ENCODE results near the gene PLAGL2.
A peak's percentile ranks its signal among the peaks of the same experiment; 100 is the strongest.
"Not testable (repeated sequence)": the region's sequence is repeated elsewhere in the genome, so short reads cannot be mapped to it uniquely, and the experiment has no call there.

PLAGL2 gene, protein sequence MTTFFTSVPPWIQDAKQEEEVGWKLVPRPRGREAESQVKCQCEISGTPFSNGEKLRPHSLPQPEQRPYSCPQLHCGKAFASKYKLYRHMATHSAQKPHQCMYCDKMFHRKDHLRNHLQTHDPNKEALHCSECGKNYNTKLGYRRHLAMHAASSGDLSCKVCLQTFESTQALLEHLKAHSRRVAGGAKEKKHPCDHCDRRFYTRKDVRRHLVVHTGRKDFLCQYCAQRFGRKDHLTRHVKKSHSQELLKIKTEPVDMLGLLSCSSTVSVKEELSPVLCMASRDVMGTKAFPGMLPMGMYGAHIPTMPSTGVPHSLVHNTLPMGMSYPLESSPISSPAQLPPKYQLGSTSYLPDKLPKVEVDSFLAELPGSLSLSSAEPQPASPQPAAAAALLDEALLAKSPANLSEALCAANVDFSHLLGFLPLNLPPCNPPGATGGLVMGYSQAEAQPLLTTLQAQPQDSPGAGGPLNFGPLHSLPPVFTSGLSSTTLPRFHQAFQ

DNA sequence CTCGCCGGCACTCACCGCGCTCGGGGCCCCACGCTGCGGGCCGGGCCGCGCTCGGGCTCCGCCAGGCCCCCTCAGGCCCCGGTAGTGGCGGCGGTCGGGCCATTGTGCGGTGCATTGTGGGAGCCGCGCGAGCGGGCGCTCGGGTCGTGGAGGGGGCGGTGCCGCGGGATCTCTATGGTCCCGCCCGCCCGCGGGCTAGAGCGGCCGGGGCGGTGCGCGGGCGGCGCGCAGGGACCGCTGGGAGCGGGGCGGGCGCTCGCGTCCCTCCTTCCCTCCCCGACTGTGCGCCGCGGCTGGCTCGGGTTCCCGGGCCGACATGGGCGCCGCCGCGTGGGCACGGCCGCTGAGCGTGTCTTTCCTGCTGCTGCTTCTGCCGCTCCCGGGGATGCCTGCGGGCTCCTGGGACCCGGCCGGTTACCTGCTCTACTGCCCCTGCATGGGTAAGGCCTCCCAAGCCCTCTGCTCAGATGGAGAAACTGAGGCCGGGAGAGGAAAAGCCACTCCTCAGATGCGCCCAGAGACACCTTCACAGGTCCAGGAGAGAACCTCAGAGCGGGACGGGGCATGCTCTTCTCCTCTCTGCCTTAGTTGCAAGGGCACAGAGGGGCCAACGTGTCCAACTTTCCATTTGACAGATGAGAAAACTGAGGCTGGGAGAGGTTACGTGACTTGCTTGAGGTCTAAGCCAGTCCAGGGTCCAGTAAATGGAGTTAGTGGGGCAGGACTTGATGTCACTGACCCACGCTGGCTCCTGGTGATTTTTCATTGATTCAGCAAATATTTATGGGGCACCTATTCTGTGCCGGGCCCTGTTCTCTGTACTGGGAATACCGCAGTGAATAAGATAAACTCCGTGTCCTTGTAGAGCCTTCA is at the start of gene PLAGL2, which contains the start of gene POFUT1:
Gene PLAGL2 (minus strand): TSS at position 118 of the 873 bp plus-strand sequence. CDS start 5,565 bp downstream, outside the sequence.
Gene POFUT1 (plus strand): TSS at position 255 of the 873 bp plus-strand sequence. CDS start 62 bp downstream, at position 317.
- DNase-seq, result peak; percentile 43

DNA sequence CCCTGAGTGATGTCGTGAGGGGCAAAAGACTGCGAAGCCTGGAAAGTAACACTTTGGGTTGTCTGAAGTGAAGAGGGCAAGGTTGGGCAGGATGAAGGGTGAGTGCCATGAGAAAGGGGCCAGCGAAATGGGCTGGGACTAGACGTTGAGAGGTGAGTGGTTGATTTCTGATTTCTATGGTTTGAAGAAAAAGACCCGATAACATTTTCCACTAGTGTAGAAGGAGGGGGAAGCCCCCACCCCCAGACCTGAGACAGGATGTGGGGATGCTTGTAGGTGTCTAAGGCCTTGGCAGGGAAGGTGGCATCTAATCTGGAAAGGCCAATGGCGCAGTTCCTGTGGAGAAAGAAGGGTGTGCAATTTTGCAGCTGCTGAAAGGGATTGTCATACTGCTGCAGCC is 44.6 kb upstream of the PLAGL2 start:
- no peak for DNase-seq

DNA sequence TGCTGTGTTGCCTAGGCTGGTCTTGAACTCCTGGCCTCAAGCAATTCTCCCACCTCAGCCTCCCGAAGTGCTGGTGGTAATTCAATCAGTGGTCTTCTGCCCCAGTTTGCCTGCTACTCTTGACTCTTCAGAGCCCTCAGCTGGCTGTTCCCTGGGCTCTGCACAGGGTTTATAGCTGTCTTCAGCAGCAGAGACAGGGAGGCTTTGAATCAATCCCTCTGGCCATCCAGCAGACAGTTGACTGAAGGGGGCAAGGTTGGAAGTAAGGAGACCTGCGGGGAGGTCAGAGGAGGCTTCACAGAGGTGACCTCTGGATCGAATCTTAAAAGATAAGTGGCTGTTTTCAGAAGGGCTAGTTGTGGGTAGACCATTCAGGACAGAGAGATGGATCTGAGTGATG is 43.9 kb upstream of the PLAGL2 start:
- DNase-seq, result no peak

DNA sequence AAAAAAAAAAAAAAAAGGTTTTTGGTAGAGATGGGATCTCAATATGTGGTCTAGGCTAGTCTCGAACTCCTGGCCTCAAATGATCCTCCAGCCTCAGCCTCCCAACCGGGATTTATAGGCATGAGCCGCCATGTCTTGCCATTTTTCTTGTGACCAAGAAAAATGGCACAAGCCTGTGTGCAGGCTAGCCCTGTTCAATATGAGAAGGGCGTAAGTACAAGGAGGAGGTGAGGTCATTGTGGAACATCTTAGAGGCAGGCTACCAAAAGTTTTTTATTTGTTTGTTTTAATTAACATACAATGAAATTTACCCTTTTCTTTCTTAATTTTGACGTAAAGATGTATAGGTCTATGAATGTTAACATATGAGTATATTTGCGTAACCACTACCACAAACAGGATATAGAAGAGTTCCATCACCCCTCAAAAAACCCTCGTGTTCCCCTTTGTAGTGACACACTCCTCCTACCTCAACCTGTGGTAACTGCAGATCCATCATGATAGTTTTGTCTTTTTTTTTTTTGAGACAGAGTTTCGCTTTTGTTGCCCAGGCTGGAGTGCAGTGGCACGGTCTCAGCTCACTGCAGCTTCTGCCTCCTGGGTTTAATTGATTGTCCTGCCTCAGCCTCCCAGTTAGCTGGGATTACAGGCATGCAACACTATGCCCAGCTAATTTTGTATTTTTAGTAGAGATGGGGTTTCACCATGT is 41.6 kb upstream of the PLAGL2 start:
- DNase-seq, result no peak

DNA sequence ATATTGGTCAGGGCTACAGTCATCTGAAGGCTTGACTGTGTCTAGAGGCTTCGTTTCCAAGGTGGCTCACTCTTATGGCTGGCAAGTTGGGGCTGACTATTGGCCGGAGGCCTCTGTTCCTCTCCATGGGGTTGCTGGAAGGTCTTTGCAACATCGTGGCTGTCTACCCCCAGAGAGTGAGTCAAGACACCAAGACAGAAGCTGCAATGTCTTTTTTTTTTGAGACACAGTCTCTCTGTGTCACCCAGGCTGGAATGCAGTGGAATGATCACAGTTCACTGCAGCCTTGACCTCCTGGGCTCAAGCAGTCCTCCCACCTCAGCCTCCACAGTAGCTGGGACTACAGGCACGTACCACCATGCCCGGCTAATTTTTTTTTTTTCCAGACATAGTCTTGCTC is 40.5 kb upstream of the PLAGL2 start:
- no peak for DNase-seq

DNA sequence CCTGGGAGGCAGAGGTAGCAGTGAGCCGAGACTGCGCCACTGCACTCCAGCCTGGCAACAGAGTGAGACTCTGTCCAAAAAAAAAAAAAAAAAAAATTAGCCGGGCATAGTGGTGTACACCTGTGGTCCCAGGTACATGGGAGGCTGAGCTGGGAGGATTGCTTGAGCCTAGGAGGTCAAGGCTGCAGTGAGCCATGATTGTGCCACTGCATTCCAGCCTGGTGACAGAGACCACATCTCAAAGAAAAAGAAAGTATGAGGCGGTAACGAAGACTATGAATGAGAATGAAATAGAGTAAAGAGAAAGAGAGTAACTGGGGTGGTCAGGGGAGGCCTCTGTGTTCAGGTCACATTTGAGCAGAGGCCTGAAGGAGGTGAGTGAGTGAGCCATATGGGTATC is 38.7 kb upstream of the PLAGL2 start:
- DNase-seq, result not testable (repeated sequence)

DNA sequence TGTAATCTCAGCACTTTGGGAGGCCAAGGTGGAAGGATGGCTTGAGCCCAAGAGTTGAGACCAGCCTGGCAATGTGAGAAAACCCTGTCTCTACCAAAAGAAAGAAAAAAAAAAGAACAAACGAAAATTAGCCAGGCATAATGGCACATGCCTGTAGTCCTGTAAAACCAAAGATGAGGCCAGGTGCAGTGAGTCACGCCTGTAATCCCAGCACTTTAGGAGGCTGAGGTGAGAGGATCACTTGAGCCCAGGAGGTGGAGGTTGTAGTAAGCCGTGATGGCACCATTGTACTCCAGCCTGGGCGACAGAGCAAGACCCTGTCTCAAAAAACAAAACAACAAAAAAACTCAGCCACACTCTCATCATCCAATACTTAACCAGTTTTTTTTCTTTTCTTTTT is 37.4 kb upstream of the PLAGL2 start:
- no peak for DNase-seq

DNA sequence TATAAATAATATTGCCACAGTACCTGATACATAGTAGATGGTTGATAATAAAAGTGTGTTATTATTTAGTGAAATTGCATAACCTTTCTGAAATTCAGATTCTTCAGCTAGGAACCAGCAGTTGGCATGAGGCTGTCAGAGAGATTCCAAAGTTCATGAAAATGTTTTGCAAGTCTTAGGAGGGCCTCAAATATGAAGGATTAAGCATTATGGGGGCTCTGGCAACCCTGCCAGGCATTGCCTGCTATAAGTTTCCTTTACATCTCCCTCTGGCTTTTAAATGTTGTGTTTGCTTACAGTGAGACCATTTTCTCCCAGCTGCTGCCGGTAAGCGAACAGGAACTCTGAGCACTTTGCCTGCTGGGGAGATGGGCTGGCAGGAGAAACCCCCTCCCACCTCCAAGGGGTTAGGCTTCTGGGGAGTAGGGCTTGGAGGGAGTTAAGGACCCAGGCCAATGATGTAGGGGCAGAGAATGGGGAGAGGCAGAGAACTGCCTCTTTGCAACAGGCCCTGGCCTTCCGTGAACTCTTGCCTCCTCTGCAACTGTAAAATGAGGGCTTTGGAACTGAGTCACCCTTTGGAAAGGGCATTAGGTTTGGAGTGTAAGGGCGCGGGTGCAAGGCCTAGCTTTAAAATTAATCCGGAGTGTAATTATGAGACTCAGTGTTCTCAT is 36.7 kb upstream of the PLAGL2 start:
- DNase-seq, result no peak

DNA sequence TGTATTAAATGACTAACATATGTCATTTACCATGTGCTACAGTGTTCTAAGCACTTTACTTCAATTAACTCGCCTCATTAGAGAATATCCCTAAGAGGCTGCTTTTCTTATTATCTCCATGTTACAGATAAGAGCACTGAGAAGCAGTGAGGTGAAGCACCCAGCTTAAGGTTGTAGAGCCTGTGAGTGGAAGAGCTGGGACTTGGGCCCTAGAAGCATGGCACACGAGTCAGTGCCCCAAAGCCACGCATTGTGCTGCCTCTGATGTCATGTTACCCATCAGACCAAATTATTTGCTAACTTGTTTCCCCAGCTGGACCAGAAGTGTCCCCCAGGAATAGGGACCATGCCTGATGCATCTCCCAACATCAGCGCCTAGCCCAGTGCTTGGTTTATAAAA is 34.3 kb upstream of the PLAGL2 start:
- no peak for DNase-seq

DNA sequence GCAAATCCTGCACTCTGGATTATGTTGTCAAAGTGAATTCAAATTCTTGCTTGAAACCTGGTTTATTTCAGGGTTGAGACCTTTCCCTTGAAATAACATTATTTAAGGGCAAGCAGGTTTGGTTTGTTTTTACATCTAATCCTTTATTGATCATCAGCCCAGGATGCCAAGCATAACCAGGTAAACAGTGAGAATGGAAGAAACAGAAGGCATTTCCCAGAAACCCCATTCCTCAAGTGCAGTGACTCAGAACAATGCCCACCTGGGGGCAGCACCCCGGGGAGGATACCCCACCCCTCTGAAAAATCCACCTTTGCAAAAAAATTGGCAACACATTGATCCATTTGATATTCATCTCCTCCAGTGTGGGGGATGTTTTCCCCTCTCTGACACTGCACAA is 32.7 kb upstream of the PLAGL2 start:
- no peak for DNase-seq

DNA sequence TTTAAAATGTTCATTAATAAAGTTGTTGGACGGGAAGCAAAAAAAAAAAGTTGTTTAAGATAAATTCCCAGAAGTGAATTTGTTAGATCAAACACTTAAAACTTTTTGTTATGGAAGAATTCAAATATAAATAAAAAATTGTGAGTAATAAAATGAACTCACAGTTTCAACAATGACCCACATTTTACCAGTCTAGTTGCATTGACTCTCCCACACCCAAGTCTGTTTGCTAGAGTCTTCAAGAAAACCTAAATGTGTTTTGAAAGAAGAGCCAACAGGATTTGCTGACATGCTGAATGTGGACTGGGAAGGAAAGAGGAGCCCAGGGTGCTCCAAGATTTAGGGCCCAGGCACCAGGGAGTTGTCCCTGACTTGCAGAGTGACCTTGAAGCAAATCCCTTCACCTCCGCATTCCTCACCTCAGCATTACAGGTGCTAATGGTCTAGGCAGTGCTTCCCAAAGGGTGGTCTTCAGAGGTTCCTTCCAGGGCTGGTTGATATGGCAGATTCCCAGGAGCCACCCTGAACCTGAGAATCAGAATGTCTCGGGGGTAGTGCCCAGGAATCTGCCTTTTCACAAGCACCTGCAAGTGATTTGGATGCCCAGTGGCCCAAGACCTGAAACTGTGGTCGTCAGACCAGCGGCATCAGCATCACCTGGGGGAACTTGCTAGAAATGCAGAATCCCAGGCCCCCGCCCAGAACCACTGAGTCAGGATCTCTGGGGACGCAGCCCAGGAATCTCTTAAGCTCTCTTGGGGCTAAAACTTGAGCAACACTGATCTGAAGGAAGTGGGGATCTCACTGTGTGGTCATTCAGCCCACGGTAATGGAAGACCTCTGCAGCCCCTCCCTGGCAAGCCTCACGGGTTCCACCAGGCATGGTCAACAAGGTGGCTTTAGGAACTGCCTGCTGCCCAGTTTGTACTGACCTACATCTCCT is 31.2 kb upstream of the PLAGL2 start:
- no peak for DNase-seq

DNA sequence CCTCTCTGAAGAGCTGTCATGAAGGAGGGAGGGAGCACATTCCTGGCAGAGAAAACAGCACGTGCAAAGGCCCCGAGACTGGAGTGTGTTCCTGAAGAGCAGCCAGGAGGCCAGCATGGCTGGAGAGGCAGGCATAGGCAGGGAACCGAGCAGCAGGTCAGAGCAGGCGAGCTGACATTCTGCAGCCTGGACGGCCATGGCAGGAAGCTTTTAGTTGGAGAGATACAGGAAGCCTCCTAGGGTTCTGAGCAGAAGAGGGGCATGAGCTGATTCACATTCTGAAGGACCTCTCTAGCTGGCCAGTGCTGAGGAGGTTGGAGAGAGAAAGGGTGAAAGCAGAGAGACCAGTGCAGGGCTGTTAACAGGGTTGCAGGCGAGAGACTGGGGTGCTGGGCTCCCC is 29.9 kb upstream of the PLAGL2 start:
- DNase-seq, result no peak

DNA sequence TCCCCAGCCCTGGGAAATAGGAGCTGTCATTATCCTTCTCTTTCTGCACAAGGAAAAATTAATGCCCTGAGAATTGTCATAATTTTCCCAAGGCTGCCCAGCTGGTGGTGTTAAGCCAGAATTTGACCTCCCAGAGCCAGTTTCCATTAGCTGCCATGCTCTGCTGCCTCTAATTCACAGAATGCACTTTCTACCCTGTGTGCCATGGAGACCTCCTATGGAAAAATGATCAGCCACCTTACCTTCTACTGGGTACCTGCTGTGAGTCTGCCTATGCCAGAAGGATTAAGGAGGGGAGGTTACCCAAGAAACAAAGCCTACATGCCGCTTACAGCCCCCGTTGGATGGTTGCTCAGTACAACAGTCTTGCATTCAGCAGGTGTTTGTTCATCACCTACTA is 29.3 kb upstream of the PLAGL2 start:
- DNase-seq, result no peak

DNA sequence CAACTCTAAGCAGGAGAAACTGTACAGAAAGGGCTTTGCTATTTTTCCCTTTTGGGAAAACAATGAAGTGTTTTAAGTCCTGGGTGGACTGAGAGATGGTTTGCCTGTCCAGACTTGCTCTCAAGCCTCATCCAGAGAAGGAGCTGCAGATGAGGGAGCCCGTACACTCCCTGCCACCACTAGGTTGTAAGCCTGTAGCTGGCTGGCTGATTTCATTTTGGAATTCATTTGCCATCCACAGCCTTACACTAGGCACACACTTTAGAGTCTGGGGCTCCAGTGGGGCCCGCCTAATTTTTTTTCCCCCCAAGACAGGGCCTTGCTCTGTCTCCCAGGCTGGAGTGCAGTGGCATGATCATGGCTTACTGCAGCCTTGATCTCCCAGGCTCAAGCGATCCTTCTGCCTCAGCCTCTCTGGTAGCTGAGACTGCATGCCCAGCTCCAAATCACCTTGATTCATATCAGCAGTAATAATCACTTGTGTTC is 28.5 kb upstream of the PLAGL2 start:
- no peak for DNase-seq

DNA sequence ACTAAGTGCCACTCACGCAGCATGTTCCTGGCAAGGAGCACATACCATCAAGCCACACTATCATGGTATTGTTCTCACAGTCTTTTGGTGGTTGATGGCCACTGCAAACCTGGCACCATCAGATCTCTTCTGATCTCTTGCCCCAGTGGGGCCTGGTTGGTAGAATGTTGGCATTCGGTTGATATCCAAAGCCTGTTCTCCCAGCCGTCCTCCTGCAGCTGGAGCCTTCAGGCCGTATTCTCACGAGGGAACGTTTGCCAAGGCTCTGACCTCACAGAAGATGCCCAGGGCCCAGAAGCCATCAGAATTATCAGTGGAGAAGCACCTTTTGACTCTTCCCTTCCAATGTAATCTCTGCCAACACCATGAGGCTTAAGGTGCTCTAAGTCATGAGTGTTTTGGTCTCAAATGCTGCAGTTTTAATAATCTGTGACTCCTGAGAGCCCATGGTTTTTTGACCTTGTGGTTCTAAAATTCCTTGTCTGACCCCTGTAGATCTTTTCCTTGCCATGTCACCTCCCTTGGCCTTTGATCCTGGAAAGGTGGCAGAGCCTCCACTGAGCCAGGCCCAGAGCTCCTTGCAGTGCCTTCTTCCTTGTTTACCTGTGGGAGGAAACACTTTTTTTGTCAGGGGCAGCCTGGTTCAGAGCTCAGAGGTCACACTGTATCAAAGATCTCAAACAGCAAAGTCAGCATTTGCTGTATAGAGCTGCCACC is 27.9 kb upstream of the PLAGL2 start:
- DNase-seq, result no peak

DNA sequence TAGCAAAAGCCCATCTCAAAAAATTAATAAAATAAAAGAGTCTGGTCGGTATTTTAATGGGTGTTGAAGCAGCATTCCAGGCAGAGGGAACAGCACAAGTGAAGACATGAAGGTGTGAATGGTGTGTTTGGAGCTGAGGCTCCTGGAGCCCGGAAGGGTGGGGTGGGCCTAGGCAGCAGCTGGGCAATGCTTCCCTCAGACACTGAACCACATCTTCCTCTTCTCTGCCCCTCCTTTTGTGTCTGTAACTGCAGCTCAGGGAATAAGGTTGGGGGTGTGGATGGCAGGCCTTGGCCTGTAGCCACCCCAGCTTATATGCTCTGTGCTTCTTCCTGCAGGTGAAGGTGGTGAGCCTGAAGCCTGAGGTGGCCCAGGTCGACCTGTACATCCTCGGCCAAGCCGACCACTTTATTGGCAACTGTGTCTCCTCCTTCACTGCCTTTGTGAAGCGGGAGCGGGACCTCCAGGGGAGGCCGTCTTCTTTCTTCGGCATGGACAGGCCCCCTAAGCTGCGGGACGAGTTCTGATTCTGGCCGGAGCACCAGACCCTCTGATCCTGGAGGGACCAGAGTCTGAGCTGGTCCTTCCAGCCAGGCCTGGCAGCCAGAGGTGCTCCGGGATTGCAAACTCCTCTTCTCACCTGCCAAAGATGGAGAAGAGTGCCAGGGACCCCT is 26.7 kb upstream of the PLAGL2 start:
- no peak for DNase-seq

DNA sequence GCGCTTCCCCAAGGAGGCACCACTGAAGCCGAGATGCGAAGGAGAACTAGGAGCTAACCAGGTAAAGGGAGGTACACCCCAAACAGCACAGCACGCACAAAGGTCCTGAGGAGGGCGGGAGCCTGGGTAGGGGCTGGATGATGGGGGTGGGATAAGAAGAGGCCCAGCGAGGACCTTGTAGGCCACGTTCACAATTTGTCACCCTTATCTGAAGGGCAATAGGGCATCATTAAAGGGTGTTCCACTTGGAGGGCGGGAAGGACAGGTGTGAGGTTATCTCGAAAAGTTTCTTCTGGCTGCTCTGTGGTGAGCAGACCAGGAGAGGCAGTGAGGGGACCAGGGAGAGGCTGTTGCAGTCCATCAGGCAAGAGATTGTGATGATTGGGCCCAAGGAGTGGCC is 25.7 kb upstream of the PLAGL2 start:
- DNase-seq, result no peak

DNA sequence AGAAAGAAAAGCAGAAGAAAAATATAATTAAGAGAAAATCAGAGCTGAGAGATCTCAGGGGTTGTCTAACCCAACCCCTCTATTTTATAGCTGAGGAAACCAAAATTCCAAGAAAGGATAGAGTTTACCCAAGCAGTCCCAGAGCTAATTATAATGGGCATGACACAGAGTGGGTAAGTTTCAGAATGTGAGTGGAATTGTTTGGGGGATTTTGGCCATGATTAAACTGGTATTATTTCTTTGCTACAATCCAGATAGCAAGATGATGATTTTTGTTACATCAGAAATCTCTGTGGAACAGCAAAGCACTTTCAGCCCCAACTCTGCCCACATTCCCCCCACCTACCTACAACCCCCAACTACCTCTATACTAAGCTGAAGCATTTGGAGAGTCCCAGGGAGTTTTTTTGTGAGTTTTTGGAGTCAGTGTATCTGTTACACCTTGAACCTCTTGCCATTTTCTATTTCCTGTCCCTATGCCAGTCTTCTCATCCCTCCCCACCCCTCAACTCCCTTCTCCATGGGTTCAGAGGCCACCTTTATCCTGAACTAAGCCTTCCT is 24.9 kb upstream of the PLAGL2 start:
- no peak for DNase-seq

DNA sequence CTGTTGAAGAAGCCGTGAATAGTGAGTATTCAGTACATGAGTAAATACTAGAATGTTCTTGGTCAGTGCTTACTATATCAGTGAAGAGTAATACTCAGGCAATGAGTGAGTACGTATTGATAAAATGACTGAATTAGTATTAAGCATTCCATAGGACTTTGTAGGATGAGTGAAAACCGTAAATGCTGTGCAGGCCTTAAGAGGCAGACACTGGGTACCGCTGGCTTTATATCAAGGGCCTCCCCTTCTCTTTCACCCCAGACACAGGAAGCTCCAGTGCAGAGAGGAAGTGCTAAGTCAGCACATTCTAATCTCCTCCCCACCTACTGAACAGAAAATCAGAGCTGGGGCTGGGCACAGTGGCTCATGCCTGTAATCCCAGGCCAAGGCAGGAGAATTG is 24.3 kb upstream of the PLAGL2 start:
- no peak for DNase-seq

DNA sequence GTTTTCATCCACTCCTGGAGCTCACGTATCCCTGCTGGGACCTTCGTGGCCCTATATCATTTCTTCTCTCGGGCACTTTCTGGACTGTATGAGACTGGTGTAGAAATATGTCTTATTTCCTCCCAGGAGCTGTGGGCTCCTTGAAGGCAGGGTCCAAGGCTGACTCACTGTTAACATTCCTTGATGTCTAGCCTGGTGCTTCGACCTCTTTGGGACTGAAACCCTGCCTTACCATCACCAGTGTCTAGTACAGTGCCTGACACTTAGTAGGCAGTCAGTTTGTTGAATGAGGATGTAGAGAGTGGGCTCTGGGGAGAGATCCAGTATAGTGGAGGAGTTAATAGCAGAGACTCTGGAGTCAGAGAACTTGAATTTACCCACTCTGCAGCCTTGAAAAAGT is 23.7 kb upstream of the PLAGL2 start:
- no peak for DNase-seq

Measured in NCI-H2081 treated with DMSO at 0.1 percent for 48 hours (cell line).